Mesendoderm (in vitro differentiated cells): Measurements from ENCODE around the gene FSTL4.

ENCODE experiments used
- DNase-seq: peaks from one replicate; pipeline ENCODE4 v3.0.0; 2013
- H2AK5ac ChIP-seq: 2 replicates; pipeline ENCODE4 v1.6.1; 2013; ENCODE audit warnings: low read length, inconsistent platforms
- H2BK120ac ChIP-seq: 2 replicates; pipeline ENCODE4 v1.6.1; 2013; ENCODE audit warnings: low read depth, mild to moderate bottlenecking, low read length, moderate library complexity, mixed read lengths
- H2BK15ac ChIP-seq: replicated peaks from 2 replicates; pipeline ENCODE4 v1.6.1; 2013; ENCODE audit warnings: low read depth, mild to moderate bottlenecking, moderate library complexity
- H2BK5ac ChIP-seq: 2 replicates; pipeline ENCODE4 v1.6.1; 2013; ENCODE audit warnings: low read length, inconsistent platforms
- H3K18ac ChIP-seq: 2 replicates; pipeline ENCODE4 v1.6.1; 2013; ENCODE audit warnings: mild to moderate bottlenecking, low read length, mixed read lengths
- H3K23ac ChIP-seq: one replicate; pipeline ENCODE4 v1.6.1; 2013; ENCODE audit warnings: low read length
- H3K27ac ChIP-seq: 2 replicates; pipeline ENCODE4 v1.5.1; 2013; ENCODE audit warnings: low read depth, mild to moderate bottlenecking, inconsistent platforms, low read length, moderate library complexity
- H3K27me3 ChIP-seq: 2 replicates; pipeline ENCODE4 v1.6.1; 2013; ENCODE audit warnings: low read length, control low read depth, mild to moderate bottlenecking, inconsistent platforms; ENCODE audit not compliant: insufficient read depth, poor library complexity
- H3K36me3 ChIP-seq: 2 replicates; pipeline ENCODE4 v1.6.1; 2013; ENCODE audit warnings: low read length, inconsistent platforms; ENCODE audit not compliant: control insufficient read depth, insufficient read depth
- H3K4ac ChIP-seq: one replicate; pipeline ENCODE4 v1.6.1; 2013; ENCODE audit warnings: low read depth, mild to moderate bottlenecking, low read length, moderate library complexity
- H3K4me1 ChIP-seq: 2 replicates; pipeline ENCODE4 v1.6.1; 2013; ENCODE audit warnings: low read depth, low read length, inconsistent platforms; ENCODE audit not compliant: control insufficient read depth
- H3K4me2 ChIP-seq: 2 replicates; pipeline ENCODE4 v1.6.1; 2013; ENCODE audit warnings: low read length
- H3K4me3 ChIP-seq: 2 replicates; pipeline ENCODE4 v1.5.1; 2013; ENCODE audit warnings: mild to moderate bottlenecking, low read length
- H3K56ac ChIP-seq: one replicate; pipeline ENCODE4 v1.6.1; 2013; ENCODE audit warnings: low read length
- H3K79me1 ChIP-seq: 2 replicates; pipeline ENCODE4 v1.6.1; 2013; ENCODE audit warnings: low read length, inconsistent platforms
- H3K79me2 ChIP-seq: 2 replicates; pipeline ENCODE4 v1.6.1; 2013; ENCODE audit warnings: mild to moderate bottlenecking, low read length; ENCODE audit not compliant: control insufficient read depth, insufficient read depth
- H3K9ac ChIP-seq: 2 replicates; pipeline ENCODE4 v1.6.1; 2013; ENCODE audit warnings: low read length, inconsistent platforms
- H4K5ac ChIP-seq: one replicate; pipeline ENCODE4 v1.6.1; 2013; ENCODE audit warnings: low read length
- H4K8ac ChIP-seq: one replicate; pipeline ENCODE4 v1.6.1; 2013; ENCODE audit warnings: low read depth, mild to moderate bottlenecking, control low read depth, low read length, moderate library complexity
- WGBS: extraction: QIAGEN DNeasy Blood & Tissue Kit; methylation state at CpG from one replicate; pipeline ENCODE4 v1.1.7; 2013; ENCODE audit warnings: low lambda C conversion rate, missing lambda C conversion rate; ENCODE audit not compliant: insufficient coverage; ENCODE audit errors: extremely low coverage; 5-methylcytosine and 5-hydroxymethylcytosine counted together

FSTL4 gene

GRCh38 chr5:133400831-133401351 is 211.4 kb downstream of the FSTL4 start:
- no peak overlapping the region for H4K5ac ChIP-seq
- no peak overlapping the region for H3K4me2 ChIP-seq
- H3K27ac ChIP-seq = no peak overlapping the region
- no peaks in the 10 kb centered on the region for H3K27me3 ChIP-seq
- WGBS = no CpG with 5 or more reads among the region's 10 CpGs
- peak; percentile 21 for DNase-seq
- H3K56ac ChIP-seq = no peak overlapping the region
- no peak overlapping the region for H2AK5ac ChIP-seq
- no peak overlapping the region for H2BK120ac ChIP-seq
- H3K36me3 ChIP-seq = no peaks in the 10 kb centered on the region
- no peak overlapping the region for H3K4ac ChIP-seq
- H3K23ac ChIP-seq = no peak overlapping the region
- H3K79me2 ChIP-seq = no peaks in the 10 kb centered on the region
- H2BK5ac ChIP-seq = no peak overlapping the region
- H4K8ac ChIP-seq = no peak overlapping the region
- no peak overlapping the region for H3K4me3 ChIP-seq
- H3K4me1 ChIP-seq = no peaks in the 10 kb centered on the region
- no peak overlapping the region for H2BK15ac ChIP-seq
- no peaks in the 10 kb centered on the region for H3K79me1 ChIP-seq
- H3K18ac ChIP-seq = no peak overlapping the region
- no peak overlapping the region for H3K9ac ChIP-seq

GRCh38 chr5:133400120-133400519 is 212.2 kb downstream of the FSTL4 start:
- H3K79me2 ChIP-seq = no peaks in the 10 kb centered on the region

GRCh38 chr5:133399247-133399891 is 213.0 kb downstream of the FSTL4 start:
- Histone ChIP-seq H3K79me1 (no peaks in the 10 kb centered on the region), H3K4ac (no peak overlapping the region), H3K4me1 (no peaks in the 10 kb centered on the region), H4K5ac (no peak overlapping the region), H3K79me2 (no peaks in the 10 kb centered on the region), H3K36me3 (no peaks in the 10 kb centered on the region), H3K27me3 (no peaks in the 10 kb centered on the region), H3K18ac (no peak overlapping the region), H2BK5ac (no peak overlapping the region), H2BK15ac (no peak overlapping the region), H2BK120ac (no peak overlapping the region), H3K4me2 (no peak overlapping the region), H3K23ac (no peak overlapping the region), H3K56ac (no peak overlapping the region), H3K4me3 (no peak overlapping the region), H4K8ac (no peak overlapping the region), H3K9ac (no peak overlapping the region), H2AK5ac (no peak overlapping the region), H3K27ac (no peak overlapping the region)
- WGBS = no CpG with 5 or more reads among the region's 10 CpGs
- DNase-seq = no peak

More at GRCh38 chr5:133400120-133400519, 212.2 kb downstream of the FSTL4 start:
- Histone ChIP-seq H3K56ac (no peak overlapping the region), H3K4ac (no peak overlapping the region), H3K4me2 (no peak overlapping the region), H3K27me3 (no peaks in the 10 kb centered on the region), H2BK120ac (no peak overlapping the region), H3K9ac (no peak overlapping the region), H3K23ac (no peak overlapping the region), H4K5ac (no peak overlapping the region), H2AK5ac (no peak overlapping the region), H3K27ac (no peak overlapping the region), H3K4me3 (no peak overlapping the region), H4K8ac (no peak overlapping the region), H3K4me1 (no peaks in the 10 kb centered on the region), H2BK15ac (no peak overlapping the region), H3K79me1 (no peaks in the 10 kb centered on the region), H3K36me3 (no peaks in the 10 kb centered on the region), H3K18ac (no peak overlapping the region), H2BK5ac (no peak overlapping the region)
- WGBS = no CpG with 5 or more reads among the region's 3 CpGs
- DNase-seq = no peak

GRCh38 chr5:133398646-133399101 is 213.7 kb downstream of the FSTL4 start:
- Histone ChIP-seq H2AK5ac (no peak overlapping the region), H3K79me1 (no peaks in the 10 kb centered on the region), H3K18ac (no peak overlapping the region), H3K23ac (no peak overlapping the region), H3K9ac (no peak overlapping the region), H3K36me3 (no peaks in the 10 kb centered on the region), H4K5ac (no peak overlapping the region), H3K27ac (no peak overlapping the region), H3K4ac (no peak overlapping the region), H3K4me3 (no peak overlapping the region), H3K79me2 (no peaks in the 10 kb centered on the region), H3K4me2 (no peak overlapping the region), H3K4me1 (no peaks in the 10 kb centered on the region), H2BK120ac (no peak overlapping the region), H3K27me3 (no peaks in the 10 kb centered on the region), H3K56ac (no peak overlapping the region), H2BK15ac (no peak overlapping the region), H2BK5ac (no peak overlapping the region), H4K8ac (no peak overlapping the region)
- WGBS = no CpG with 5 or more reads among the region's 6 CpGs
- no peak for DNase-seq

GRCh38 chr5:133397990-133398645 is 214.2 kb downstream of the FSTL4 start:
- H3K18ac ChIP-seq = no peak overlapping the region
- H2AK5ac ChIP-seq = no peak overlapping the region
- H3K79me1 ChIP-seq = no peaks in the 10 kb centered on the region
- no peaks in the 10 kb centered on the region for H3K79me2 ChIP-seq
- no peak overlapping the region for H4K8ac ChIP-seq
- H3K4me2 ChIP-seq = no peak overlapping the region
- DNase-seq = no peak
- H3K4me1 ChIP-seq = no peaks in the 10 kb centered on the region
- H3K23ac ChIP-seq = no peak overlapping the region
- H3K4ac ChIP-seq = no peak overlapping the region
- no peaks in the 10 kb centered on the region for H3K36me3 ChIP-seq
- no peak overlapping the region for H3K4me3 ChIP-seq
- no peak overlapping the region for H4K5ac ChIP-seq
- no peak overlapping the region for H3K27ac ChIP-seq
- H3K56ac ChIP-seq = no peak overlapping the region
- H2BK120ac ChIP-seq = no peak overlapping the region
- no peak overlapping the region for H2BK15ac ChIP-seq
- H3K27me3 ChIP-seq = no peaks in the 10 kb centered on the region
- no CpG with 5 or more reads among the region's 9 CpGs for WGBS
- H2BK5ac ChIP-seq = no peak overlapping the region
- no peak overlapping the region for H3K9ac ChIP-seq
